Stimulated activated CD8-positive, alpha-beta memory T cell treated with anti-CD3 and anti-CD28 coated beads, Interleukin-15, amount 100 ng/mL, for 48 hours (primary cell): ENCODE data around the gene PLOD3.

Experiments
- DNase-seq, 2 donors: peaks; one replicate each; pipeline ENCODE4 v3.0.0-alpha.2; 2020; ENCODE audit warnings: low read depth in 2 of 2

Gene PLOD3

GRCh38 chr7:101180130-101180755 is 37.1 kb downstream of the PLOD3 start, which contains the start of gene NAT16:
TSS of gene NAT16 (minus strand) at chr7:101180293. CDS start at chr7:101174807, 5,486 bp downstream.
- DNase-seq: no peak

- DNase-seq: no peak
These were observed 37.7 kb downstream of the PLOD3 start for GRCh38 chr7:101179713-101180112.

- no peak for DNase-seq
These were observed 38.3 kb downstream of the PLOD3 start for GRCh38 chr7:101179117-101179516.

- no peak for DNase-seq
These were observed 39.7 kb downstream of the PLOD3 start for GRCh38 chr7:101177644-101178043.

GRCh38 chr7:101175664-101176063 is 41.7 kb downstream of the PLOD3 start:
- no peak for DNase-seq

GRCh38 chr7:101174322-101174854 is 43.0 kb downstream of the PLOD3 start:
- DNase-seq: no peak

- peak; percentile 44 to 58 for DNase-seq
These were observed 43.6 kb downstream of the PLOD3 start for GRCh38 chr7:101173752-101174244.

- no peak for DNase-seq
These were observed 44.3 kb downstream of the PLOD3 start for GRCh38 chr7:101172854-101173751.

GRCh38 chr7:101172005-101172853 is 45.2 kb downstream of the PLOD3 start:
- DNase-seq: no peak

- no peak for DNase-seq
These were observed 45.9 kb downstream of the PLOD3 start for GRCh38 chr7:101171442-101171837.

- no peak for DNase-seq
These were observed 46.6 kb downstream of the PLOD3 start for GRCh38 chr7:101170617-101171441.

- peak; percentile 65 to 71 for DNase-seq
These were observed 47.4 kb downstream of the PLOD3 start for GRCh38 chr7:101169838-101170551.

GRCh38 chr7:101169110-101169837 is 48.1 kb downstream of the PLOD3 start:
- no peak for DNase-seq

- no peak for DNase-seq
These were observed 48.9 kb downstream of the PLOD3 start for GRCh38 chr7:101168412-101169049.

GRCh38 chr7:101167645-101168411 is 49.6 kb downstream of the PLOD3 start:
- DNase-seq: no peak

GRCh38 chr7:101166909-101167644 is 50.3 kb downstream of the PLOD3 start:
- no peak for DNase-seq

GRCh38 chr7:101166648-101166908 is 50.8 kb downstream of the PLOD3 start:
- no peak for DNase-seq
